Measurements from ENCODE around the gene MLN.
A peak's percentile ranks its signal among the peaks of the same experiment; 100 is the strongest.

MLN gene

GRCh38 chr6:33803571-33804053 lies at the start of gene MLN:
MLN (minus strand) TSS chr6:33804003; CDS start chr6:33801163, 2,840 bp downstream.
- DNase-seq (ENCODE audit: low read depth): no peak

- DNase-seq (ENCODE audit: low read depth): no peak
These were observed 49.2 kb upstream of the MLN start for GRCh38 chr6:33853026-33853425.

GRCh38 chr6:33851959-33852358 lies 48.2 kb upstream of the MLN start:
- DNase-seq (ENCODE audit: low read depth): no peak

GRCh38 chr6:33850869-33851541 lies 47.2 kb upstream of the MLN start:
- no peak for DNase-seq (ENCODE audit: low read depth)

GRCh38 chr6:33850296-33850695 lies 46.5 kb upstream of the MLN start:
- DNase-seq (ENCODE audit: low read depth): no peak

- DNase-seq (ENCODE audit: low read depth): no peak
These were observed 45.8 kb upstream of the MLN start for GRCh38 chr6:33849500-33850075.

GRCh38 chr6:33848484-33848883 lies 44.7 kb upstream of the MLN start:
- DNase-seq (ENCODE audit: low read depth): no peak

- no peak for DNase-seq (ENCODE audit: low read depth)
These were observed 44.1 kb upstream of the MLN start for GRCh38 chr6:33847867-33848266.

GRCh38 chr6:33847078-33847477 lies 43.3 kb upstream of the MLN start:
- DNase-seq (ENCODE audit: low read depth): no peak

- DNase-seq (ENCODE audit: low read depth): no peak
These were observed 42.4 kb upstream of the MLN start for GRCh38 chr6:33846226-33846625.

GRCh38 chr6:33845031-33845745 lies 41.4 kb upstream of the MLN start:
- DNase-seq (ENCODE audit: low read depth): no peak

GRCh38 chr6:33843131-33844121 lies 39.6 kb upstream of the MLN start:
- no peak for DNase-seq (ENCODE audit: low read depth)

- DNase-seq (ENCODE audit: low read depth): no peak
These were observed 38.1 kb upstream of the MLN start for GRCh38 chr6:33841868-33842267.

GRCh38 chr6:33841070-33841469 lies 37.3 kb upstream of the MLN start:
- no peak for DNase-seq (ENCODE audit: low read depth)

GRCh38 chr6:33840048-33840926 lies 36.5 kb upstream of the MLN start:
- DNase-seq (ENCODE audit: low read depth): peak; percentile 96

- no peak for DNase-seq (ENCODE audit: low read depth)
These were observed 35.7 kb upstream of the MLN start for GRCh38 chr6:33839399-33840047.

- DNase-seq (ENCODE audit: low read depth): no peak
These were observed 35.2 kb upstream of the MLN start for GRCh38 chr6:33838983-33839382.

GRCh38 chr6:33837971-33838665 lies 34.3 kb upstream of the MLN start:
- no peak for DNase-seq (ENCODE audit: low read depth)

- no peak for DNase-seq (ENCODE audit: low read depth)
These were observed 33.1 kb upstream of the MLN start for GRCh38 chr6:33836806-33837469.
